K562 (cell line): Measurements from ENCODE around the gene HIVEP1. TPM values are rescaled to one million over a fixed set of nuclear protein-coding genes. Genes with fewer than 3 reads are reported as not detected.

ENCODE experiments used
- ATAC-seq: fragments of 200-7000 bp; cut with Tn5 transposase; 3 replicates; pipeline ENCODE4 v1.9.1; 2020; ENCODE audit warnings: moderate library complexity
- BruUV-seq: library from RNA; stranded (reverse); fragments of 400-500 nt; replicated peaks from 2 replicates; lab custom pipeline; 2021; lab: Mats Ljungman, UMichigan
- CTCF ChIA-PET: fragments of 300-600 bp; formaldehyde crosslinking; extraction: SDS; loops from one replicate; lab custom pipeline; 2021; ENCODE audit warnings: low intra/inter-chr PET ratio; lab: Yijun Ruan, JAX
- POLR2A ChIA-PET: fragments of 300-600, 350-650 bp; sonication (Branson Sonifier 250); formaldehyde crosslinking; extraction: SDS; loops from one replicate; lab custom pipeline; 2021; ENCODE audit warnings: antibody characterized with exemption, inconsistent platforms; lab: Yijun Ruan, JAX
- DNase-seq, 4 experiments: peaks; one replicate each; pipeline versions ENCODE4 v3.0.0 to v3.0.0-alpha.2; 2011 to 2018; ENCODE audit warnings: low spot score in 3 of 4, mixed read lengths in 3 of 4; ENCODE audit errors: extremely low read depth in 1 of 4
- FAIRE-seq: peaks from 2 replicates; lab custom pipeline; 2011; peaks lifted over from hg19 to GRCh38; lab: Jason Lieb, UNC
- H2AFZ ChIP-seq: 2 replicates; pipeline ENCODE4 v1.6.0; 2011; ENCODE audit warnings: low read depth, low read length, control low read depth, inconsistent platforms
- H3K27ac ChIP-seq: fragments of 200-600 bp; 3 replicates; pipeline ENCODE4 v1.8.0; 2011; ENCODE audit warnings: low read depth, mild to moderate bottlenecking, control low read depth, inconsistent platforms, low read length, moderate library complexity, mixed read lengths; ENCODE audit errors: extremely low read depth
- H3K27me3 ChIP-seq, 2 experiments: fragments of 300-600 bp in 1 of 2; 2 replicates in 1 of 2; 3 replicates in 1 of 2; pipeline versions ENCODE4 v1.6.0 to v1.8.0; 2011; ENCODE audit warnings: inconsistent platforms in 2 of 2, low read length in 2 of 2, mild to moderate bottlenecking in 1 of 2, mixed read lengths in 1 of 2, moderate library complexity in 1 of 2; ENCODE audit not compliant: control insufficient read depth in 2 of 2, insufficient read depth in 2 of 2
- H3K36me3 ChIP-seq: fragments of 300-600 bp; 3 replicates; pipeline ENCODE4 v1.8.0; 2011; ENCODE audit warnings: mild to moderate bottlenecking, low read length, inconsistent platforms; ENCODE audit not compliant: control insufficient read depth, insufficient read depth
- H3K4me1 ChIP-seq, 2 experiments: fragments of 200-600 bp in 1 of 2; replicated peaks in 1 of 2; 2 replicates in 1 of 2; 3 replicates in 1 of 2; pipeline versions ENCODE4 v1.5.1 to v1.8.0; 2011; ENCODE audit warnings: inconsistent platforms in 2 of 2, low read length in 2 of 2, mild to moderate bottlenecking in 1 of 2, mixed read lengths in 1 of 2, moderate library complexity in 1 of 2; ENCODE audit not compliant: control insufficient read depth in 2 of 2, insufficient read depth in 2 of 2
- H3K4me2 ChIP-seq: 2 replicates; pipeline ENCODE4 v1.6.1; 2011; ENCODE audit warnings: low read length, control low read depth, inconsistent platforms, mixed read lengths; ENCODE audit not compliant: insufficient read depth
- H3K4me3 ChIP-seq: fragments of 200-600 bp; sonication (generic), shearing (Covaris generic); 2 replicates; pipeline ENCODE4 v1.5.1; 2016; ENCODE audit warnings: control low read depth, inconsistent platforms
- H3K79me2 ChIP-seq: fragments of 200-600 bp; 3 replicates; pipeline ENCODE4 v1.8.0; 2011; ENCODE audit warnings: low read length, inconsistent platforms; ENCODE audit not compliant: control insufficient read depth, insufficient read depth
- H3K9ac ChIP-seq, 2 experiments: 2 replicates each; pipeline versions ENCODE4 v1.6.0 to v1.6.1; 2011; ENCODE audit warnings: low read depth in 2 of 2, low read length in 2 of 2, control low read depth in 1 of 2, inconsistent platforms in 1 of 2, mild to moderate bottlenecking in 1 of 2, mixed read lengths in 1 of 2; ENCODE audit not compliant: insufficient read depth in 1 of 2
- H3K9me1 ChIP-seq: one replicate; pipeline ENCODE4 v1.6.0; 2011; ENCODE audit warnings: inconsistent platforms, mild to moderate bottlenecking, low read length, moderate library complexity; ENCODE audit not compliant: control insufficient read depth, insufficient read depth
- H3K9me3 ChIP-seq: replicated peaks from 2 replicates; pipeline ENCODE4 v1.5.1; 2011; ENCODE audit warnings: low read depth, low read length, inconsistent platforms; ENCODE audit not compliant: control insufficient read depth, insufficient read depth
- H4K20me1 ChIP-seq: replicated peaks from 2 replicates; pipeline ENCODE4 v1.6.1; 2011; ENCODE audit warnings: low read length, inconsistent platforms, mixed read lengths; ENCODE audit not compliant: control insufficient read depth, insufficient read depth
- CBFA2T3 ChIP-seq: fragments of 450-650 bp; IDR thresholded peaks from 2 replicates; pipeline ENCODE4 v1.6.1; 2017
- CHD1 ChIP-seq: fragments of 200-600 bp; sonication (generic); IDR thresholded peaks from one replicate; pipeline ENCODE4 v1.6.1; 2012; ENCODE audit warnings: mild to moderate bottlenecking, moderate library complexity, low read length, inconsistent platforms
- CTBP1 ChIP-seq: fragments of 450-650 bp; IDR thresholded peaks from 2 replicates; pipeline ENCODE4 v1.6.1; 2016; ENCODE audit warnings: borderline replicate concordance
- DMBX1 ChIP-seq: fragments of 250-450 bp; sonication (Bioruptor Pico); IDR thresholded peaks from 2 replicates; pipeline ENCODE4 v1.8.0; 2022; ENCODE audit warnings: inconsistent platforms, mild to moderate bottlenecking, moderate library complexity, borderline replicate concordance
- E2F6 ChIP-seq, 2 experiments: IDR thresholded peaks; 2 replicates each; pipeline ENCODE4 v1.6.1; 2011; ENCODE audit warnings: borderline replicate concordance in 1 of 2, control low read depth in 1 of 2, low read depth in 1 of 2, low read length in 1 of 2, mild to moderate bottlenecking in 1 of 2, mixed read lengths in 1 of 2, moderate library complexity in 1 of 2; ENCODE audit not compliant: insufficient read depth in 1 of 2, insufficient read length in 1 of 2, poor library complexity in 1 of 2, severe bottlenecking in 1 of 2; ENCODE audit errors: extremely low read depth in 1 of 2
- ETS2 ChIP-seq: IDR thresholded peaks from 2 replicates; pipeline ENCODE4 v1.6.1; 2016; ENCODE audit warnings: borderline replicate concordance, missing genetic modification characterization, mild to moderate bottlenecking, moderate library complexity, missing compliant biosample characterization; ENCODE audit not compliant: poor library complexity, severe bottlenecking
- FOXA1 ChIP-seq: fragments of 450-650 bp; IDR thresholded peaks from 2 replicates; pipeline ENCODE4 v1.6.1; 2016; ENCODE audit warnings: mild to moderate bottlenecking, borderline replicate concordance
- KDM1A ChIP-seq, 2 experiments: fragments of 450-650 bp; IDR thresholded peaks; 2 replicates each; pipeline ENCODE4 v1.6.1; 2016; ENCODE audit warnings: mild to moderate bottlenecking in 2 of 2
- MEIS2 ChIP-seq: fragments of 450-650 bp; IDR thresholded peaks from 2 replicates; pipeline ENCODE4 v1.6.1; 2014; ENCODE audit warnings: mild to moderate bottlenecking; ENCODE audit not compliant: partially characterized antibody
- MNT ChIP-seq, 2 experiments: fragments of 450-650 bp; conservative IDR thresholded peaks; 2 replicates each; pipeline ENCODE4 v1.6.1; 2017; ENCODE audit warnings: mild to moderate bottlenecking in 2 of 2, moderate library complexity in 2 of 2
- PRDM10 ChIP-seq: fragments of 450-650 bp; IDR thresholded peaks from 2 replicates; pipeline ENCODE4 v1.6.1; 2018; ENCODE audit not compliant: partially characterized antibody
- RB1 ChIP-seq: fragments of 450-650 bp; IDR thresholded peaks from 2 replicates; pipeline ENCODE4 v1.6.1; 2017; ENCODE audit warnings: low read depth, mild to moderate bottlenecking
- RUNX1 ChIP-seq: sonication (generic); IDR thresholded peaks from 2 replicates; pipeline ENCODE4 v1.6.1; 2016; ENCODE audit warnings: antibody characterized with exemption, low read depth
- TOE1 ChIP-seq, 2 experiments: fragments of 450-650 bp in 1 of 2; sonication (generic) in 1 of 2; formaldehyde crosslinking in 1 of 2; IDR thresholded peaks; 2 replicates each; pipeline versions ENCODE4 v1.7.1 to v1.8.0; 2016 to 2022; ENCODE audit warnings: borderline replicate concordance in 2 of 2, mild to moderate bottlenecking in 2 of 2, antibody characterized with exemption in 1 of 2, inconsistent platforms in 1 of 2, low read depth in 1 of 2, missing genetic modification reagents in 1 of 2, moderate library complexity in 1 of 2
- WGBS: fragments of 100-300 bp; shearing (Covaris generic); methylation state at CpG from one replicate; pipeline ENCODE4 v1.1.6; 2016; ENCODE audit warnings: low coverage, mixed read lengths; ENCODE audit not compliant: insufficient coverage; ENCODE audit errors: missing lambda C conversion rate; 5-methylcytosine and 5-hydroxymethylcytosine counted together
- in situ Hi-C: fragments of 300-500 bp; cut with MboI; formaldehyde crosslinking; loops from 4 replicates; pipeline ENCODE4 v1.15.0; 2018; ENCODE audit warnings: inconsistent platforms, mixed read lengths
- intact Hi-C: fragments of 100-400 bp; cut with micrococcal nuclease; formaldehyde crosslinking; loops from 2 replicates; pipeline ENCODE4 v1.14.2; 2022
- polyA plus RNA-seq, 8 experiments: library from polyadenylated mRNA; depleted of rRNA in 4 of 8; stranded (reverse) in 5 of 8; unstranded in 3 of 8; fragments of >200 nt; fragmentation: Nextera tagmentation in 2 of 8; fragmentation: Illumina TruSeq in 1 of 8; extraction: Ambion mirVana in 2 of 8; extraction: Trizol in 1 of 8; gene quantifications; 2 replicates each; pipeline versions ENCODE4 v1.2.1 to v1.2.3, GENCODE V29; 2011 to 2014; ENCODE audit warnings: inconsistent platforms in 1 of 8, missing spikeins in 1 of 8
- total RNA-seq, 7 experiments: library from RNA; depleted of rRNA in 6 of 7; stranded (reverse); fragments of >200 nt in 6 of 7; fragmentation: Illumina TruSeq in 2 of 7; extraction: Trizol in 2 of 7; gene quantifications; 2 replicates each; pipeline versions ENCODE4 v1.2.1 to v1.2.3, GENCODE V29; 2011 to 2021; ENCODE audit warnings: low replicate concordance in 1 of 7

Gene HIVEP1
- total and polyA plus RNA-seq, 9 of the 15 experiments (the other 6 are each of a cell fraction or from before 2014, with no cell fraction given): 6.0 to 33.3 (median 21.7) TPM

GRCh38 chr6:12020187-12020791 is 8.2 kb downstream of the HIVEP1 start:
- BruUV-seq: no TSS peak
- H3K9me3 ChIP-seq: peaks cover 4% of the 10 kb centered on the region
- ATAC-seq: peak; percentile 73
- peak; percentile 78 for FAIRE-seq
- 15% methylated on average over 12 of the region's 12 CpGs for WGBS
- peak overlapping the region; percentile 71 for H2AFZ ChIP-seq
- CTCF ChIA-PET: no interaction called here
- intact Hi-C loops: no loop called here
- peak overlapping the region; percentile 76 for H3K4me2 ChIP-seq
- peaks cover 79% of the 10 kb centered on the region for H3K36me3 ChIP-seq
- H3K27me3 ChIP-seq: no peaks in the 10 kb centered on the region
- POLR2A ChIA-PET: interaction anchor here (0.9 kb wide), 1 partner anchor 8 kb away, joined by 3 read pairs; the partner anchor contains the start of gene HIVEP1
- H3K4me3 ChIP-seq: no peak overlapping the region
- peak overlapping the region; percentile 54 for H3K27ac ChIP-seq
- H3K4me1 ChIP-seq: peaks cover 23 to 58% of the 10 kb centered on the region in 2 experiments
- peak in 2 of 4 experiments; percentile 56 to 77 for DNase-seq
- H3K79me2 ChIP-seq: peaks cover 88% of the 10 kb centered on the region
- in situ Hi-C loops: no loop called here
- peak overlapping the region; percentile 28 to 82; a peak in 3 of 4 replicates for H3K9ac ChIP-seq
- no peaks in the 10 kb centered on the region for H4K20me1 ChIP-seq
- no peaks in the 10 kb centered on the region for H3K9me1 ChIP-seq
- TF ChIP-seq MEIS2 (peak; percentile 6), CHD1 (no peak), FOXA1 (no peak), DMBX1 (CRISPR knock-in tag) (peak; percentile 74; the same call in 1 of the 2 replicates), PRDM10 (no peak), MNT (conservative IDR thresholded peaks at IDR 0.05) (peak; percentile 61 to 65; a peak in 3 of 4 replicates), RB1 (no peak), CBFA2T3 (peak; percentile 33; the same call in 1 of the 2 replicates), CTBP1 (peak; percentile 50; the same call in 1 of the 2 replicates), E2F6 (IDR thresholded peaks at IDR 0.05; ENCODE audit: borderline replicate concordance in 1 of 2, extremely low read depth in 1 of 2, insufficient read depth in 1 of 2, insufficient read length in 1 of 2, low read depth in 1 of 2, low read length in 1 of 2, poor library complexity in 1 of 2, severe bottlenecking in 1 of 2) (peak; percentile 17 to 23), KDM1A (IDR thresholded peaks at IDR 0.05) (0 out of 4 replicates have a peak, but pooled peaks have one; percentile 5 to 7), TOE1 (IDR thresholded peaks at IDR 0.05; ENCODE audit: borderline replicate concordance) (no peak), TOE1 (CRISPR knock-in tag; IDR thresholded peaks at IDR 0.05; ENCODE audit: borderline replicate concordance, low read depth) (no peak), ETS2 (tag) (no peak), RUNX1 (0 out of 2 replicates have a peak, but pooled peaks have one; percentile 33)
